HT-29 (cell line): Measurements from ENCODE around the gene GFAP. TPM values are rescaled to one million over a fixed set of nuclear protein-coding genes. Genes with fewer than 3 reads are reported as not detected.

Experiments
- DNase-seq: peaks from one replicate; pipeline ENCODE4 v3.0.0-alpha.2; 2015; ENCODE audit warnings: low spot score
- small RNA-seq: library from RNA; depleted of rRNA; stranded (forward); fragments of <200 nt; gene quantifications from one replicate; pipeline ENCODE3, GENCODE V24; 2014
- total RNA-seq: library from RNA; depleted of rRNA; stranded (reverse); fragments of >200 nt; shearing (Covaris generic); gene quantifications from 2 replicates; pipeline ENCODE4 v1.2.3, GENCODE V29; 2014; rRNA removed

The GFAP gene
- total RNA-seq, 1 experiment from 2014 or later, result 0.46 TPM

DNA sequence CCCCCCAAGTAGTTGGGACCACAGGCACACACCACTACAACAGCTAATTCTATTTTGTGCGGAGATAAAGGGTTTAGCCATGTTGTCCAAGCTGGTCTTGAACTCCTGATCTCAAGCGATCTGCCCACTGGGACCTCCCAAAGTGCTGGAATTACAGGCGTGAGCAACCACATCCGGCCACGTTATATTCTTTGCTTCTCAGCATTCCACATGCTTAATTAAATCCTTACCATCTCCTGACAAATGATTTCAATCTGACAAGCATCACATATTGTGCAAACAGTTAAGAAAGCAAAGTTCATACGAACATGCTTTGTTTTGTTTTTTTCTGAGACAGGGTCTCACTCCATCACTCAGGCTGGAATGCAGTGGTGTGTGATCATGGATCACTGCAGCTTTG, 49.4 kb downstream of the GFAP start:
- DNase-seq, result no peak

DNA sequence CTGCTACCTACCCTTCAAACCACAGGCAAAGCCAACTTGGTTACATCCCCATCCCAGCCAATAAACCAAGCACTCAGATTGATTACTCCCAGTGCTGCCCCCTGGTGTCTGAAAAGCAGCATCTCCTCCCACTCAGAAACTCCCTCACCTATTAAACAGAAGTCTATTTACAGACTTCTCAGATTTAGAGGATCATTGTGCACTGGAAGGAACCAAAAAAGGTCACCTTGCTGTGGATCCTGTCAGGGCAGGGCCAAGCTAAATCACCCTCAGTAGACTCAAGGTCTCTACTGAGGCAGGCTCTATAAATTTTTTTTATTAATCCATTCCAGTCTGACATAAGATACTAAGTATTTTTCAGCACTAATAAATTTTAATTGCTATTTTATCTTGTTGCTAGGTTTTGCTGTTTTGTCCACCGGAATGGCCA, 50.1 kb downstream of the GFAP start:
- peak; percentile 77 for DNase-seq

DNA sequence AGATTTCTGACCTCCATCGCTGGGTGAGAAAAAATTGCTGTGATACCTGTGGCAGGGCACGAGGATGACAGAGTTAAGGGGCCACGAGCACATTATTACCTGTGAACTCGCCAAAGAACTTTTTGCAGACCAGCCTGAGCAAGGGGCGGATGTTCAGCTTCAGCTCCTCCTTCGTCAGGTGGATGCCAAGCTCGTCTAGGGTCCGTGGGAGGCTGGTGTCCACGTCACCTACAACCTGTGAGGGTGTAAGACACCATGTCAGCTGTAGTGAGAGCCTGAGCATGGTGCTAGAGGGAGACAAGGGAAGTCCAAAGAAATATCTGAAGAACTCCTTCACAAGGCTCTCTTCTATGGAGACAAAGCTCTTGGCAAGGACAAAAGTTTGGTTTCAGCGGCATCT, 50.5 kb downstream of the GFAP start:
- DNase-seq, result no peak

DNA sequence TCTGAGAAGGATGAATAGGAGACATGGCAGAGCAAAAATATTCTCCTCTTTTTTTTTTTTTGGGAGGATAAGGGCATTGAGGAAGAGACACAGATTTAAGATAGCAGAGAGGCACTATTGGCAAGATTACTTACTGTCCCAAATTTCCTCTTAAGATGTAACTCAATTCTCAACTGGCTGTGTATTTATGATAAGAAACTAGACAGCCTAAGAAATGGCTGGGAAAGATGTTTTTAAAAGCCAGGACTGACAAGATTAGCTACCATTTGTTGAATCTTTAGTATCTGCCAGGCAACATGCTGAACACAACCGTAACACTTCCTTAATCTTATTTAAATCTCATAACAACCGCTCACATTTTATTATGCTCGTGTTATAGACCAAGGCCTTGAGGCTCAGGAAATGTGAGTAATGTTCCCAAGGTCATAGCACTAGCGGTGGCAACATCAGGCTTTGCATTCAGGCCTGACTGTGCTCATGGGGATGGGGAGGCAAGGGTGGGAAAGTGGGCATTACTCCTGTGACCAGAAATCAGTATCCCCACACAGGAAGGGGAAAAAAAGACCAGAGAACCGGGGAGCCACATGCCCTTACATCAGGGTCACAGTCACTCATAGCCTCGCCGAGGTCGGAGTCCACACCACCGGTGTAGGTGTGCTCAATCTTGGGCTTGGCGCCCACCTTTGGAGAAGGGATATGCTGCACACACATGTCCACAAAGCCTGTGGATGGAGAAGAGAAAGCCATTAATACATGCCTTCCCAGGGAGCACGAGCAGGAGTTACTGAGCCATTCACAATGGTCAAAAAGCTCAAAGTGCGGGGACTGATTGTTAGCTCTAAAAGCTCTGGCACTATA, 52.0 kb downstream of the GFAP start:
- no peak for DNase-seq

DNA sequence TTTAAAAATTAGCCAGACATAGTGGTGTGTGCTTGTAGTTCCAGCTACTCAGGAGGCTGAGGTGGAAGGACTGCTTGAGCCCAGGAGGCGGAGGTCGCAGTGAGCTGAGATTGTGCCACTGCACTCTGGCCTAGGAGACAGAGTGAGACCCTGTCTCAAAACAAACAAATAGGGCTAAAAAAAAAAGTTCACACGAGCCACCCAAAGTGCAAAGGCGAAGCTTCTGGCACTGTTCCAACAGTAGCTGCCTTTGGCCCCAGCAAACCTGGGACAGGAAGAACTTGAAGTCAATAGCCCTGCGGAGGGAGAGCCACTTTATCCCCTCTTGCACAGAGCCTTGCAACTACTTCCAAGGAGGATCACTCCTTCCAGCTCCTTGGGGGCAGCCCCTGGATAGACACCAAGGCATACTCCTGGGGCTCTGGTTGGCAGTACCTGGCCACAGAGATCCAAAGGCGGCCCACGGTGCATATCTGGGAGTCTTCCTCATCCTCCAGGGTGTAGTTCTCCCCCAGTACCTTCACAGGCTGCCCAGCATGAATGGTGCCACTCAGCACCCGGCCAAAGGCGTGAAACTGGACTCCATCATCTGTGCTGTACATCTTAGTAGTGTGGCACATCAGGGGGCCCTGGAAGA, 52.9 kb downstream of the GFAP start:
- peak; percentile 25 for DNase-seq

DNA sequence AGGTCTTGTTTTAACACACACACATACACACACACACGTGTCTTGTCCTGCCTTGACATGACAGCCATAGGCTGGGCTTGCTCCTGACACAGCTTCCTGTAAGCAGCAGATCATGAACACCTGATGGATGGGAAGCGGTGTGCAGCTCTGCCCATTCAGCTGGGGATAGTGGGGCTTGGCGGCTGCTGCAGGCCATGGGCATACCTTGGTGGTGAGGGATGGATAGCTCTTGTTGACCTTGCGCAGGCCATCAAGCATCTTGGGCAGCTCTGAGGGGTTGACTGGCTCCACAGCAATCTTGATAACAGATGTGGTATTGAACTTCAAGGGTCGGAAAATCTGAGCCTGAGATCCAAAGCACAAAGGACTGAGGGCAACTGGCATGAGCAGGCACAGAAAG, 55.6 kb downstream of the GFAP start:
- no peak for DNase-seq

DNA sequence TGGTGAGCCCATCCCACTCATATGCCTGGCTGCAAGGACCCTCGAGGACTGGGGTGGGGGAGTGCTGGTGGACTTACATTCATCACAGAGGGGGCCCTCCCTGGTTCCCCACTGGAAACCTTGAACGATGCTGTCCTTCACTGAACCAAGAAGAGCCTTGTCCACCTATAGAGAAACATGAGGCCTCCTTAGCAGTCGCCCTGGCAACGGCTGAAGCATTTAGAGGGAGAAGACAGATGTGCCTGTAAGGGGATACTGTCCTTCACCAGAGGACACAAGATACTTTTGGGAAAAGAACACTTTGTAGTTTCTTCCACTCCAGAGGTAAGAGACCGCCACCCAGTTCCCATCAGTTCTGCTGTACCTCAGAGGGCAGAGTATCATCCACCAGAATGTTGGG, 61.1 kb downstream of the GFAP start:
- DNase-seq, result no peak

Small RNA genes within 50 kb of the gene (small RNA-seq; reads per million reads assigned to genes)
- gene CCDC103 (not detected), gene MIR6783 (not detected), gene RN7SL405P (not detected)

Other genes with a start within 250 kb of the GFAP start
- 13.9 and 16.4 TPM in 2 replicates for gene CCDC43, start 225.7 kb downstream of the GFAP start, total RNA-seq
- 11.4 and 11.8 TPM in 2 replicates for gene DBF4B, start 206.8 kb downstream of the GFAP start, total RNA-seq
- gene ADAM11, start 156.5 kb downstream of the GFAP start, total RNA-seq, result 0.05 and 0.20 TPM in 2 replicates
- not detected in 2 replicates for gene GJC1, start 85.2 kb downstream of the GFAP start, total RNA-seq
- gene HIGD1B, start 67.6 kb downstream of the GFAP start, total RNA-seq, result not detected in 2 replicates
- gene EFTUD2, start 16.1 kb downstream of the GFAP start, total RNA-seq, result 142 and 143 TPM in 2 replicates
- 12.2 and 14.8 TPM in 2 replicates for gene KIF18B, start 32.3 kb upstream of the GFAP start, total RNA-seq
- gene C1QL1, start 52.8 kb upstream of the GFAP start, total RNA-seq, result 0.05 TPM in 1 of 2 replicates, not detected in the other
- 44.9 and 49.8 TPM in 2 replicates for gene DCAKD, start 136.1 kb upstream of the GFAP start, total RNA-seq
- gene NMT1, start 145.8 kb upstream of the GFAP start, total RNA-seq, result 59.2 and 77.1 TPM in 2 replicates
- 130 and 142 TPM in 2 replicates for gene PLCD3, start 217.0 kb upstream of the GFAP start, total RNA-seq
- 12.0 and 12.3 TPM in 2 replicates for gene ACBD4, start 220.2 kb upstream of the GFAP start, total RNA-seq
- gene HEXIM1, start 233.0 kb upstream of the GFAP start, total RNA-seq, result 9.4 and 9.6 TPM in 2 replicates
- gene HEXIM2, start 246.4 kb upstream of the GFAP start, total RNA-seq, result 9.0 and 9.5 TPM in 2 replicates